HepG2 (cell line): Measurements from ENCODE around the gene VAC14. TPM values are rescaled to one million over a fixed set of nuclear protein-coding genes. Genes with fewer than 3 reads are reported as not detected.
A peak's percentile ranks its signal among the peaks of the same experiment; 100 is the strongest.

Source experiments
- ATAC-seq: fragments of 200-7000 bp; cut with Tn5 transposase; 3 replicates; pipeline ENCODE4 v1.9.1; 2020; ENCODE audit warnings: mild to moderate bottlenecking, moderate library complexity
- BruUV-seq: library from RNA; stranded (reverse); fragments of 400-500 nt; replicated peaks from 2 replicates; lab custom pipeline; 2021; lab: Mats Ljungman, UMichigan
- CTCF ChIA-PET: fragments of 300-600 bp; formaldehyde crosslinking; extraction: SDS; loops from one replicate; lab custom pipeline; 2021; ENCODE audit warnings: low total read pairs, inconsistent platforms, low intra/inter-chr PET ratio; lab: Yijun Ruan, JAX
- POLR2A ChIA-PET: fragments of 350-600 bp; sonication (Branson Sonifier 250); formaldehyde crosslinking; loops from one replicate; lab custom pipeline; 2020; ENCODE audit warnings: antibody characterized with exemption, inconsistent platforms; lab: Yijun Ruan, JAX
- DNase-seq: peaks from one replicate; pipeline ENCODE4 v3.0.0-alpha.2; 2015; ENCODE audit warnings: low spot score
- FAIRE-seq: peaks from 3 replicates; lab custom pipeline; 2011; peaks lifted over from hg19 to GRCh38; lab: Jason Lieb, UNC
- H2AFZ ChIP-seq: one replicate; pipeline ENCODE4 v1.6.1; 2011; ENCODE audit warnings: low read length, inconsistent platforms
- H3K27ac ChIP-seq: fragments of 300-600 bp; 3 replicates; pipeline ENCODE4 v1.8.0; 2011; ENCODE audit warnings: mixed run types, mild to moderate bottlenecking, mixed read lengths, low read length, inconsistent platforms; ENCODE audit not compliant: insufficient read depth; ENCODE audit errors: extremely low read length
- H3K27me3 ChIP-seq, 2 experiments: fragments of 200-600 bp in 1 of 2; 2 replicates in 1 of 2; 3 replicates in 1 of 2; pipeline versions ENCODE4 v1.6.0 to v1.8.0; 2011; ENCODE audit warnings: low read length in 2 of 2, mild to moderate bottlenecking in 2 of 2, moderate library complexity in 2 of 2, inconsistent platforms in 1 of 2; ENCODE audit not compliant: insufficient read depth in 2 of 2, control insufficient read depth in 1 of 2
- H3K36me3 ChIP-seq, 2 experiments: fragments of 200-600 bp in 1 of 2; replicated peaks in 1 of 2; 2 replicates in 1 of 2; 3 replicates in 1 of 2; pipeline versions ENCODE4 v1.5.1 to v1.8.0; 2011; ENCODE audit warnings: low read length in 2 of 2, inconsistent platforms in 1 of 2; ENCODE audit not compliant: insufficient read depth in 2 of 2, control insufficient read depth in 1 of 2
- H3K4me1 ChIP-seq: 2 replicates; pipeline ENCODE4 v1.5.1; 2012; ENCODE audit warnings: low read length, inconsistent platforms; ENCODE audit not compliant: insufficient read depth
- H3K4me2 ChIP-seq: 2 replicates; pipeline ENCODE4 v1.6.0; 2011; ENCODE audit warnings: low read depth, low read length, inconsistent platforms
- H3K4me3 ChIP-seq, 3 experiments: fragments of 200-600 bp in 1 of 3; sonication (generic), shearing (Covaris generic) in 1 of 3; replicated peaks in 1 of 3; 2 replicates each; pipeline ENCODE4 v1.5.1; 2011 to 2016; ENCODE audit warnings: low read length in 3 of 3, inconsistent platforms in 2 of 3, low read depth in 2 of 3, mild to moderate bottlenecking in 2 of 3, control low read depth in 1 of 3, mixed read lengths in 1 of 3; ENCODE audit not compliant: insufficient read depth in 1 of 3
- H3K79me2 ChIP-seq: one replicate; pipeline ENCODE4 v1.6.1; 2011; ENCODE audit warnings: low read length, inconsistent platforms; ENCODE audit not compliant: insufficient read depth
- H3K9ac ChIP-seq: 2 replicates; pipeline ENCODE4 v1.6.0; 2011; ENCODE audit warnings: mild to moderate bottlenecking, low read depth, low read length, inconsistent platforms; ENCODE audit not compliant: insufficient read depth
- H3K9me3 ChIP-seq: 2 replicates; pipeline ENCODE4 v1.5.1; 2012; ENCODE audit warnings: mild to moderate bottlenecking, low read length
- H4K20me1 ChIP-seq: 2 replicates; pipeline ENCODE4 v1.6.0; 2011; ENCODE audit warnings: inconsistent platforms, mild to moderate bottlenecking, low read length, moderate library complexity; ENCODE audit not compliant: insufficient read depth
- CTCF ChIP-seq: sonication (generic); formaldehyde crosslinking; IDR thresholded peaks from 2 replicates; pipeline ENCODE4 v1.5.0; 2020; ENCODE audit warnings: mild to moderate bottlenecking, missing genetic modification reagents, moderate library complexity
- IKZF1 ChIP-seq: fragments of 450-650 bp; IDR thresholded peaks from 2 replicates; pipeline ENCODE4 v1.7.1; 2016
- MTERF4 ChIP-seq: sonication (generic); formaldehyde crosslinking; IDR thresholded peaks from 2 replicates; pipeline ENCODE4 v1.8.0; 2023; ENCODE audit warnings: mild to moderate bottlenecking, missing genetic modification reagents
- PCBP1 ChIP-seq: fragments of 200-400 bp; formaldehyde crosslinking; IDR thresholded peaks from 2 replicates; pipeline ENCODE4 v1.6.1; 2017; ENCODE audit warnings: mild to moderate bottlenecking, low read depth, low read length, borderline replicate concordance
- PCBP2 ChIP-seq: fragments of 200-400 bp; formaldehyde crosslinking; optimal IDR thresholded peaks from 2 replicates; pipeline ENCODE3; 2018; ENCODE audit warnings: low read length, low read depth; ENCODE audit not compliant: poor library complexity, severe bottlenecking
- STAG1 ChIP-seq: sonication (generic); formaldehyde crosslinking; IDR thresholded peaks from 2 replicates; pipeline ENCODE4 v1.4.0; 2020; ENCODE audit warnings: missing genetic modification reagents
- ZNF484 ChIP-seq: sonication (generic); formaldehyde crosslinking; IDR thresholded peaks from 2 replicates; pipeline ENCODE4 v1.5.1; 2020; ENCODE audit warnings: mild to moderate bottlenecking, low read depth, missing genetic modification reagents, borderline replicate concordance
- ZNF512 ChIP-seq: sonication (generic); formaldehyde crosslinking; IDR thresholded peaks from 2 replicates; pipeline ENCODE4 v1.4.0; 2020; ENCODE audit warnings: mild to moderate bottlenecking, missing genetic modification reagents
- ZNF558 ChIP-seq: sonication (generic); formaldehyde crosslinking; IDR thresholded peaks from 2 replicates; pipeline ENCODE4 v1.9.0; 2022; ENCODE audit warnings: mild to moderate bottlenecking, missing genetic modification reagents, borderline replicate concordance
- ZNF768 ChIP-seq: sonication (generic); formaldehyde crosslinking; IDR thresholded peaks from 2 replicates; pipeline ENCODE4 v1.4.0; 2020; ENCODE audit warnings: missing genetic modification reagents
- WGBS: methylation state at CpG from one replicate; pipeline ENCODE4 v1.1.6; 2017; ENCODE audit warnings: low lambda C conversion rate; 5-methylcytosine and 5-hydroxymethylcytosine counted together
- in situ Hi-C: cut with HindIII; loops from 2 replicates; pipeline ENCODE4 v1.10.0; 2017; ENCODE audit warnings: low pct_unique_long_range_greater_than_20kb; ENCODE audit not compliant: extremely low pct_ligation_motif_present
- intact Hi-C: fragments of 100-400 bp; cut with micrococcal nuclease; formaldehyde crosslinking; loops from one replicate; pipeline ENCODE4 v1.10.0; 2022; ENCODE audit not compliant: unreplicated experiment
- polyA plus RNA-seq, 8 experiments: library from polyadenylated mRNA; depleted of rRNA in 3 of 8; stranded (reverse) in 7 of 8; unstranded in 1 of 8; fragments of >200 nt; fragmentation: Illumina TruSeq in 4 of 8; extraction: Trizol in 4 of 8; gene quantifications; 2 replicates each; pipeline versions ENCODE4 v1.2.1 to v1.2.3, GENCODE V29; 2011 to 2016; ENCODE audit warnings: low read depth in 4 of 8, missing spikeins in 1 of 8, mixed read lengths in 1 of 8; ENCODE audit not compliant: insufficient read depth in 1 of 8
- total RNA-seq, 5 experiments: library from RNA; depleted of rRNA; stranded (reverse); fragments of >200 nt; fragmentation: Illumina TruSeq; extraction: Trizol; gene quantifications; 2 replicates each; pipeline ENCODE4 v1.2.3, GENCODE V29; 2016; ENCODE audit warnings: low read depth in 1 of 5

The VAC14 gene
- total and polyA plus RNA-seq, 2 of the 13 experiments (the other 11 are each of a cell fraction or from before 2014, with no cell fraction given), result 23.5 to 24.6 TPM

- WGBS, result 35% methylated on average over 10 of the region's 10 CpGs
- TF ChIP-seq ZNF558 (CRISPR knock-in tag), result no peak
- TF ChIP-seq STAG1 (CRISPR knock-in tag), result peak; percentile 66
- 0 out of 2 replicates have a peak, but pooled peaks have one; percentile 41 for TF ChIP-seq PCBP1
- no peak for TF ChIP-seq ZNF484 (CRISPR knock-in tag)
- TF ChIP-seq ZNF768, result peak; percentile 55; the same call in 1 of the 2 replicates
- 0 out of 2 replicates have a peak, but pooled peaks have one; percentile 77 for TF ChIP-seq IKZF1
- peak; percentile 54 for TF ChIP-seq CTCF (CRISPR knock-in tag)
- peak; percentile 65; the same call in 1 of the 2 replicates for TF ChIP-seq ZNF512 (CRISPR knock-in tag)
- 0 out of 2 replicates have a peak, but pooled peaks have one; percentile 64 for TF ChIP-seq MTERF4 (CRISPR knock-in tag)
- TF ChIP-seq PCBP2, result peak; percentile 95
- H3K27ac ChIP-seq, result no peak overlapping the region
- no peak for DNase-seq
- no peak overlapping the region for H3K9ac ChIP-seq
- H4K20me1 ChIP-seq, result no peaks in the 10 kb centered on the region
- H3K27me3 ChIP-seq, result peaks cover 10 to 46% of the 10 kb centered on the region in 2 experiments; a peak in 4 of 5 replicates
- H3K9me3 ChIP-seq, result no peaks in the 10 kb centered on the region
- H3K79me2 ChIP-seq, result no peaks in the 10 kb centered on the region
- H3K36me3 ChIP-seq, result no peaks in the 10 kb centered on the region
- no peak overlapping the region for H3K4me3 ChIP-seq
- ChIA-PET CTCF (interaction anchor here (1.3 kb wide), 1 partner anchor 125 kb away, joined by 6 read pairs; no protein-coding TSS in a partner anchor), POLR2A (no interaction called here)
- no peak overlapping the region for H3K4me2 ChIP-seq
- FAIRE-seq, result peak; percentile 59
- in situ Hi-C loops (no loop called here), intact Hi-C loops (loop anchor here (5.0 kb wide), 1 partner anchor 68 kb away; no protein-coding TSS in a partner anchor)
- ATAC-seq, result peak; percentile 51
- no peak overlapping the region for H2AFZ ChIP-seq
- BruUV-seq, result no TSS peak
- H3K4me1 ChIP-seq, result peaks cover 8% of the 10 kb centered on the region; the same call in 1 of the 2 replicates
These were observed 156.0 kb downstream of the VAC14 start for GRCh38 chr16:70644763-70645597.
